Prostate gland (tissue), 2 donors: Measurements from ENCODE around the gene LYSMD2.

Experiments
- POLR2A ChIP-seq: fragments of 450-650 bp; IDR thresholded peaks from one replicate; pipeline ENCODE4 v1.6.1; 2016; ENCODE audit warnings: antibody characterized with exemption, mild to moderate bottlenecking
- POLR2AphosphoS5 ChIP-seq: sonication (generic); formaldehyde crosslinking; IDR thresholded peaks from one replicate; pipeline ENCODE4 v1.6.1; 2017; ENCODE audit warnings: antibody characterized with exemption
- TF ChIP-seq, protein P1 (sequence below), 4 experiments: fragments of 200-600 bp in 2 of 4; fragments of 450-650 bp in 2 of 4; sonication (generic) in 2 of 4; IDR thresholded peaks; 1 replicate in 3 of 4; 2 replicates in 1 of 4; pipeline ENCODE4 v1.5.1; 2016 to 2019; ENCODE audit warnings: antibody characterized with exemption in 4 of 4, mild to moderate bottlenecking in 2 of 4, moderate library complexity in 2 of 4

DNA sequence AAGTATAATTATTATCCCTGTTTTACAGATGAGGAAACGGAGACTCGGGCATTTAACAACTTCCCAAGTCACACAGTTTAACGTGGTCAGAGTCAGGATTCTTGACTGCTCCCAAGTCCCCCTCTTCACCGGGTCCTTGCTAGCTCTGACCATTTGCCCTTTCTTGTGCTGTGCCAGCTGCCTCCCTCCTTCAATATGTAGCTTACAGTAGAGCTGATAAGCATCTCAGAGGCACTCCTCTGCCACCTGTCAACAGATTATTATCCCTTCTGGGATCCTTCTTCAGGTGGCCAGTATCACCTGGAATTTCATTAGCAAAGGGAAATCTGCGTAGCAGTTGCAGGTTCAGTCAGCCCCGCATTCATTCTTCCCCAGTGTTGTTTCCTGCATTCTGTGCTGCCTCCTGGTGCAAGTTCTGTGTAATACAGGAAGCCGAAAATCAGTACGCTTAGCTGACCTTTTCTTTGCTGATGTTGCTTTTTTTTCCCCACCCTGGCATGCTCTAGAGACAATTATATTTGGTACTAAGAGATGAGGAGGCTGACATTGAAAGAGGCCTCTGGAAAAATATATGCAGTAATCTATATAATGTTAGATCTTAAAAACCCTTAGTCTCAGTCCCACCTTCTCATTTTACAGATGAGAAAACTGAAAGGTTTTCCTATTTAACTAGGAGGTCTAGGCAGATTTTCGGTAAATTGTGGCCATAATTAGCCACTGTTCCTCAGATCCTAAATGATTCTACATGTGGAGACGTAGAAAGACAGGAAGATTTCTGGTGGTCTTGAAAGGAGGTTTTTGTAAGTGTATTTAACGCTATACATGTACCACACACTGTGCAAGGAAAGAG lies 38.7 kb upstream of the LYSMD2 start:
- TF ChIP-seq, protein P1, sequence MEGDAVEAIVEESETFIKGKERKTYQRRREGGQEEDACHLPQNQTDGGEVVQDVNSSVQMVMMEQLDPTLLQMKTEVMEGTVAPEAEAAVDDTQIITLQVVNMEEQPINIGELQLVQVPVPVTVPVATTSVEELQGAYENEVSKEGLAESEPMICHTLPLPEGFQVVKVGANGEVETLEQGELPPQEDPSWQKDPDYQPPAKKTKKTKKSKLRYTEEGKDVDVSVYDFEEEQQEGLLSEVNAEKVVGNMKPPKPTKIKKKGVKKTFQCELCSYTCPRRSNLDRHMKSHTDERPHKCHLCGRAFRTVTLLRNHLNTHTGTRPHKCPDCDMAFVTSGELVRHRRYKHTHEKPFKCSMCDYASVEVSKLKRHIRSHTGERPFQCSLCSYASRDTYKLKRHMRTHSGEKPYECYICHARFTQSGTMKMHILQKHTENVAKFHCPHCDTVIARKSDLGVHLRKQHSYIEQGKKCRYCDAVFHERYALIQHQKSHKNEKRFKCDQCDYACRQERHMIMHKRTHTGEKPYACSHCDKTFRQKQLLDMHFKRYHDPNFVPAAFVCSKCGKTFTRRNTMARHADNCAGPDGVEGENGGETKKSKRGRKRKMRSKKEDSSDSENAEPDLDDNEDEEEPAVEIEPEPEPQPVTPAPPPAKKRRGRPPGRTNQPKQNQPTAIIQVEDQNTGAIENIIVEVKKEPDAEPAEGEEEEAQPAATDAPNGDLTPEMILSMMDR (IDR thresholded peaks at IDR 0.05) = peak in 3 of 4 experiments; percentile 65 to 77 (median 77)
- TF ChIP-seq POLR2A = no peak
- TF ChIP-seq POLR2AphosphoS5 = no peak
